Endothelial cell of umbilical vein (primary cell): ENCODE measurements around the gene ZNF471. TPM values are rescaled to one million over a fixed set of nuclear protein-coding genes. Genes with fewer than 3 reads are reported as not detected.
A peak's percentile ranks its signal among the peaks of the same experiment; 100 is the strongest.

Experiments used
- BruUV-seq: library from RNA; stranded (reverse); fragments of 400-500 nt; replicated peaks from 2 replicates; lab custom pipeline; 2021; lab: Mats Ljungman, UMichigan
- CTCF ChIA-PET: fragments of 300-600, 350-600 bp; sonication (Branson Sonifier 250); formaldehyde crosslinking; loops from one replicate; lab custom pipeline; 2021; ENCODE audit warnings: antibody characterized with exemption, inconsistent platforms; lab: Charles Lee
- POLR2A ChIA-PET: fragments of 300-600, 350-600 bp; sonication (Branson Sonifier 250); formaldehyde crosslinking; loops from one replicate; lab custom pipeline; 2021; ENCODE audit warnings: antibody characterized with exemption, inconsistent platforms; lab: Charles Lee
- DNase-seq: peaks from one replicate; pipeline ENCODE4 v3.0.0-alpha.2; 2011; ENCODE audit warnings: low read depth, low spot score
- FAIRE-seq: peaks from 2 replicates; lab custom pipeline; 2011; peaks lifted over from hg19 to GRCh38; lab: Jason Lieb, UNC
- H2AFZ ChIP-seq: 2 replicates; pipeline ENCODE4 v1.6.0; 2012; ENCODE audit warnings: low read depth, low read length, control low read depth, inconsistent platforms
- H3K27ac ChIP-seq: 2 replicates; pipeline ENCODE4 v1.5.1; 2011; ENCODE audit warnings: low read depth, mild to moderate bottlenecking, control low read depth, low read length, moderate library complexity; ENCODE audit not compliant: insufficient read depth
- H3K27me3 ChIP-seq, 2 experiments: 2 replicates each; pipeline versions ENCODE4 v1.6.0 to v1.6.1; 2011; ENCODE audit warnings: low read length in 2 of 2, mixed read lengths in 1 of 2; ENCODE audit not compliant: control insufficient read depth in 2 of 2, insufficient read depth in 2 of 2
- H3K36me3 ChIP-seq, 2 experiments: 2 replicates in 1 of 2; 3 replicates in 1 of 2; pipeline ENCODE4 v1.5.1; 2011; ENCODE audit warnings: low read length in 2 of 2, mild to moderate bottlenecking in 1 of 2, moderate library complexity in 1 of 2; ENCODE audit not compliant: control insufficient read depth in 2 of 2, insufficient read depth in 2 of 2; ENCODE audit errors: extremely low read depth in 1 of 2
- H3K4me1 ChIP-seq: 3 replicates; pipeline ENCODE4 v1.5.1; 2011; ENCODE audit warnings: mild to moderate bottlenecking, low read length; ENCODE audit not compliant: control insufficient read depth, insufficient read depth; ENCODE audit errors: extremely low read depth
- H3K4me2 ChIP-seq: 2 replicates; pipeline ENCODE4 v1.6.1; 2011; ENCODE audit warnings: low read length, control low read depth, mixed read lengths; ENCODE audit not compliant: insufficient read depth
- H3K4me3 ChIP-seq, 3 experiments: fragments of 200-600 bp in 1 of 3; sonication (generic), shearing (Covaris generic) in 1 of 3; replicated peaks in 1 of 3; 2 replicates each; pipeline ENCODE4 v1.5.1; 2011 to 2016; ENCODE audit warnings: control low read depth in 3 of 3, low read length in 3 of 3, mild to moderate bottlenecking in 2 of 3, inconsistent platforms in 1 of 3, low read depth in 1 of 3, moderate library complexity in 1 of 3; ENCODE audit not compliant: insufficient read depth in 1 of 3
- H3K79me2 ChIP-seq: 2 replicates; pipeline ENCODE4 v1.6.0; 2012; ENCODE audit warnings: low read length, inconsistent platforms; ENCODE audit not compliant: control insufficient read depth, insufficient read depth
- H3K9ac ChIP-seq: replicated peaks from 2 replicates; pipeline ENCODE3; 2011; ENCODE audit warnings: low read length, control low read depth; ENCODE audit not compliant: insufficient read depth; ENCODE audit errors: extremely low read depth
- H3K9me1 ChIP-seq: replicated peaks from 3 replicates; pipeline ENCODE4 v1.6.0; 2011; ENCODE audit warnings: mild to moderate bottlenecking, low read length; ENCODE audit not compliant: control insufficient read depth, insufficient read depth; ENCODE audit errors: extremely low read depth
- H3K9me3 ChIP-seq: replicated peaks from 2 replicates; pipeline ENCODE4 v1.5.1; 2012; ENCODE audit warnings: low read length, inconsistent platforms; ENCODE audit not compliant: control insufficient read depth, insufficient read depth
- H4K20me1 ChIP-seq: replicated peaks from 2 replicates; pipeline ENCODE3; 2011; ENCODE audit warnings: mild to moderate bottlenecking, low read length; ENCODE audit not compliant: control insufficient read depth, insufficient read depth; ENCODE audit errors: extremely low read depth
- EZH2 ChIP-seq: IDR thresholded peaks from 2 replicates; pipeline ENCODE4 v1.6.1; 2012; ENCODE audit warnings: borderline replicate concordance, low read depth, mild to moderate bottlenecking, moderate library complexity, low read length, inconsistent platforms; ENCODE audit not compliant: severe bottlenecking
- FOS ChIP-seq: IDR thresholded peaks from 2 replicates; pipeline ENCODE4 v1.6.1; 2011; ENCODE audit warnings: mild to moderate bottlenecking, low read length, moderate library complexity, borderline replicate concordance; ENCODE audit not compliant: insufficient read depth
- GATA2 ChIP-seq: IDR thresholded peaks from 2 replicates; pipeline ENCODE4 v1.7.0; 2011; ENCODE audit warnings: low read depth, mild to moderate bottlenecking, moderate library complexity, mixed read lengths, low read length; ENCODE audit not compliant: insufficient read length, insufficient read depth
- JUN ChIP-seq: IDR thresholded peaks from 2 replicates; pipeline ENCODE4 v1.6.1; 2011; ENCODE audit warnings: borderline replicate concordance, low read depth; ENCODE audit not compliant: insufficient read length, insufficient read depth
- MYC ChIP-seq: IDR thresholded peaks from one replicate; pipeline ENCODE4 v1.6.1; 2011; ENCODE audit warnings: mild to moderate bottlenecking, low read depth, low read length
- POLR2A ChIP-seq: IDR thresholded peaks from 2 replicates; pipeline ENCODE4 v1.6.1; 2012; ENCODE audit warnings: low read depth, mild to moderate bottlenecking, control low read depth, low read length
- POLR2AphosphoS5 ChIP-seq: IDR thresholded peaks from 2 replicates; pipeline ENCODE4 v1.6.1; 2012; ENCODE audit warnings: low read depth, mild to moderate bottlenecking, control low read depth, low read length, moderate library complexity; ENCODE audit not compliant: insufficient read depth
- dilution Hi-C: fragments of 300-500 bp; cut with MboI; formaldehyde crosslinking; loops from one replicate; pipeline ENCODE4 v1.15.0; 2019; ENCODE audit warnings: low sequenced_read_pairs; ENCODE audit not compliant: extremely low pct_ligation_motif_present
- intact Hi-C: fragments of 100-400 bp; cut with micrococcal nuclease; formaldehyde crosslinking; loops from one replicate; pipeline ENCODE4 v1.10.0; 2022
- polyA plus RNA-seq, 4 experiments: library from polyadenylated mRNA; depleted of rRNA in 3 of 4; stranded (reverse) in 3 of 4; unstranded in 1 of 4; fragments of >200 nt; gene quantifications; 2 replicates each; pipeline versions ENCODE4 v1.2.1 to v1.2.3, GENCODE V29; 2011 to 2012; ENCODE audit warnings: missing spikeins in 1 of 4
- total RNA-seq: library from RNA; stranded (reverse); gene quantifications from 2 replicates; pipeline ENCODE4 v1.2.3, GENCODE V29; 2021
- TF ChIP-seq, protein P1 (sequence below), 2 donors: IDR thresholded peaks; 1 replicate in 1 of 2; 2 replicates in 1 of 2; pipeline ENCODE4 v1.5.1; 2011; ENCODE audit warnings: low read length in 2 of 2, mild to moderate bottlenecking in 2 of 2, moderate library complexity in 2 of 2, control low read depth in 1 of 2, inconsistent platforms in 1 of 2, low read depth in 1 of 2; ENCODE audit not compliant: insufficient read depth in 1 of 2; ENCODE audit errors: extremely low read depth in 1 of 2
- TF ChIP-seq, protein P2 (sequence below): IDR thresholded peaks from 2 replicates; pipeline ENCODE4 v1.6.1; 2011; ENCODE audit not compliant: insufficient read depth, insufficient read length

The ZNF471 gene
- total and polyA plus RNA-seq, 2 donors (not counting 3 experiments of a cell fraction or from before 2014, with no cell fraction given) = 0.92 to 3.1 TPM

DNA sequence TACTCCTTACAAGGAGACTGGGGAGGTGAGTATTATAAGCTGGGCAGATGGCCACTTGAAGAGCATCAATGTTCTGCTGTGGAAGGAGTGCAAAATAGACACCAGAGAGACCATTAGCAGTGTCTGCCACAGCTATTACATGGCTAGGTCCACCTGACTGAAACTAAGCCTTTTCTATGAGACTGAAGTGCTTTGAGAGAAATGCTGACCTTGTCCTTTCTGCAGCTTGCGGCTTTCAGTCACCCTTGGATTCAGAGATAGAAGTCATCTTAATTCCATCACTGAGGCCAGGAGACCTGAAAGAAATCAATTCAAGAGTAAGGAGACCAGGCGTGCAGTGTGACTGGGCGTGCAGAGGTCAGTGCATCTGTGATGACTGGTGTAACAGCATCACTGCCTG, 29.8 kb downstream of the ZNF471 start:
- H3K27me3 ChIP-seq = no peaks in the 10 kb centered on the region
- no peaks in the 10 kb centered on the region for H3K36me3 ChIP-seq
- dilution Hi-C loops (no loop called here), intact Hi-C loops (no loop called here)
- H3K9me1 ChIP-seq = no peaks in the 10 kb centered on the region
- H3K27ac ChIP-seq = no peak overlapping the region
- no peaks in the 10 kb centered on the region for H3K79me2 ChIP-seq
- FAIRE-seq = no peak
- H3K9me3 ChIP-seq = no peaks in the 10 kb centered on the region
- TF ChIP-seq GATA2 (no peak), JUN (no peak)
- no TSS peak for BruUV-seq
- H3K4me3 ChIP-seq = no peak overlapping the region
- ChIA-PET CTCF (no interaction called here), POLR2A (no interaction called here)
- peaks cover 9% of the 10 kb centered on the region for H3K4me1 ChIP-seq
- H4K20me1 ChIP-seq = no peaks in the 10 kb centered on the region
- H3K9ac ChIP-seq = no peak overlapping the region
- no peak overlapping the region for H3K4me2 ChIP-seq
- DNase-seq = no peak
- H2AFZ ChIP-seq = peak overlapping the region; percentile 99

DNA sequence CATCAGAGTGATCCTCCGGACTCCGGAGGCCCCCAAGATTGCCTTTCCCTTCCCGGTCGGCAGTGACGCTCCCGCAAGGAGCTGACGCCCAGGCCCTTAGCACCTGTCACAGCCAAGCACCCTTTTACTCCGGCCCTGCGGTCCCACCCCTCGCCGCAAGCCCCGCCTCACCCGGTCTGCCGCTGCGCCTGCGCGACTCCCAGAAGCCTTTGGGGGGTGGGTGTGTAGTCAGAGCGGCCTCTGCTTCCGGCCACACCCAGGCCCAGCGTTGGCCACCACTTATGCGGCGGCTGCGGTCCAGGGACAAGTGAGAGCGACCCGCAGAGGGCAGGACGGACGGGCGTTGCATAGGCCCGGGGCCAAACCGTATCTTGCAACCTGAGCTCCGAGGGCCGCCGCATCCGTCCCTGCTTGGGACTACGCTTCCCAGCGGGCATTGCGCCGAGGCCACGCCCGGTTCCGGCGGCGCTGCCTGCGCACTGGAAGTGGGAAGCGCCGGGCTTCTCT, 30.7 kb downstream of the ZNF471 start:
- TF ChIP-seq MYC (no peak), POLR2A (no peak), POLR2AphosphoS5 (no peak), FOS (no peak), EZH2 (no peak), JUN (no peak), GATA2 (no peak)
- TF ChIP-seq, protein P1, sequence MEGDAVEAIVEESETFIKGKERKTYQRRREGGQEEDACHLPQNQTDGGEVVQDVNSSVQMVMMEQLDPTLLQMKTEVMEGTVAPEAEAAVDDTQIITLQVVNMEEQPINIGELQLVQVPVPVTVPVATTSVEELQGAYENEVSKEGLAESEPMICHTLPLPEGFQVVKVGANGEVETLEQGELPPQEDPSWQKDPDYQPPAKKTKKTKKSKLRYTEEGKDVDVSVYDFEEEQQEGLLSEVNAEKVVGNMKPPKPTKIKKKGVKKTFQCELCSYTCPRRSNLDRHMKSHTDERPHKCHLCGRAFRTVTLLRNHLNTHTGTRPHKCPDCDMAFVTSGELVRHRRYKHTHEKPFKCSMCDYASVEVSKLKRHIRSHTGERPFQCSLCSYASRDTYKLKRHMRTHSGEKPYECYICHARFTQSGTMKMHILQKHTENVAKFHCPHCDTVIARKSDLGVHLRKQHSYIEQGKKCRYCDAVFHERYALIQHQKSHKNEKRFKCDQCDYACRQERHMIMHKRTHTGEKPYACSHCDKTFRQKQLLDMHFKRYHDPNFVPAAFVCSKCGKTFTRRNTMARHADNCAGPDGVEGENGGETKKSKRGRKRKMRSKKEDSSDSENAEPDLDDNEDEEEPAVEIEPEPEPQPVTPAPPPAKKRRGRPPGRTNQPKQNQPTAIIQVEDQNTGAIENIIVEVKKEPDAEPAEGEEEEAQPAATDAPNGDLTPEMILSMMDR (IDR thresholded peaks at IDR 0.05; ENCODE audit: extremely low read depth in 1 of 2, insufficient read depth in 1 of 2, low read depth in 1 of 2, low read length in 2 of 2) = no peak
- TF ChIP-seq, protein P2, sequence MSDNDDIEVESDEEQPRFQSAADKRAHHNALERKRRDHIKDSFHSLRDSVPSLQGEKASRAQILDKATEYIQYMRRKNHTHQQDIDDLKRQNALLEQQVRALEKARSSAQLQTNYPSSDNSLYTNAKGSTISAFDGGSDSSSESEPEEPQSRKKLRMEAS = no peak

More for the DNA sequence above, 30.7 kb downstream of the ZNF471 start:
- POLR2A ChIA-PET = no interaction called here
- H3K79me2 ChIP-seq = no peaks in the 10 kb centered on the region
- H3K36me3 ChIP-seq = no peaks in the 10 kb centered on the region
- no TSS peak for BruUV-seq
- peaks cover 9% of the 10 kb centered on the region for H3K4me1 ChIP-seq
- FAIRE-seq (peak; percentile 68), DNase-seq (peak; percentile 93)
- H4K20me1 ChIP-seq = no peaks in the 10 kb centered on the region
- peak overlapping the region; percentile 63 for H3K27ac ChIP-seq
- H3K9ac ChIP-seq = peak overlapping the region; percentile 46
- H2AFZ ChIP-seq = peak overlapping the region; percentile 99
- peak overlapping the region; percentile 62 for H3K4me2 ChIP-seq
- intact Hi-C loops = loop anchor here (1.0 to 2.0 kb wide), 5 partner anchors 29 to 224 kb away; partner anchors contain the start of genes ZNF470, ZNF471, ZNF582 and ZNF71
- H3K9me1 ChIP-seq = no peaks in the 10 kb centered on the region
- CTCF ChIA-PET = no interaction called here
- no peaks in the 10 kb centered on the region for H3K9me3 ChIP-seq
- no peaks in the 10 kb centered on the region for H3K27me3 ChIP-seq
- dilution Hi-C loops = no loop called here
- peak overlapping the region; percentile 63 to 97 (median 66) for H3K4me3 ChIP-seq
